Astrocyte of the spinal cord (primary cell): ENCODE data around the gene LVRN.

ENCODE experiments used
- DNase-seq: peaks from one replicate; pipeline ENCODE4 v3.0.0; 2011; ENCODE audit warnings: low read depth, low spot score
- H3K4me3 ChIP-seq: 2 replicates; pipeline ENCODE4 v1.5.1; 2011; ENCODE audit warnings: low read depth, mild to moderate bottlenecking, low read length, moderate library complexity
- CTCF ChIP-seq: IDR thresholded peaks from 2 replicates; pipeline ENCODE4 v1.5.1; 2012; ENCODE audit warnings: low read depth, mild to moderate bottlenecking, low read length, inconsistent platforms
- in situ Hi-C: cut with HindIII; loops from 2 replicates; pipeline ENCODE4 v1.10.0; 2017; ENCODE audit warnings: low sequenced_read_pairs

The LVRN gene

GRCh38 chr5:115934388-115934974 lies 27.8 kb upstream of the LVRN start:
- TF ChIP-seq CTCF = no peak
- in situ Hi-C loops = no loop called here
- H3K4me3 ChIP-seq = no peak overlapping the region
- DNase-seq = no peak

- in situ Hi-C loops = no loop called here
- no peak overlapping the region for H3K4me3 ChIP-seq
- no peak for TF ChIP-seq CTCF
- no peak for DNase-seq
Observed at GRCh38 chr5:115936031-115936430, 26.2 kb upstream of the LVRN start.

- TF ChIP-seq CTCF = no peak
- in situ Hi-C loops = no loop called here
- no peak overlapping the region for H3K4me3 ChIP-seq
- no peak for DNase-seq
Observed at GRCh38 chr5:115939059-115939458, 23.2 kb upstream of the LVRN start.

- H3K4me3 ChIP-seq = no peak overlapping the region
- TF ChIP-seq CTCF = no peak
- no peak for DNase-seq
- in situ Hi-C loops = no loop called here
Observed at GRCh38 chr5:115940080-115940810, 22.0 kb upstream of the LVRN start.

- peak; percentile 92 for DNase-seq
- no peak overlapping the region for H3K4me3 ChIP-seq
- in situ Hi-C loops = no loop called here
- TF ChIP-seq CTCF = no peak
Observed at GRCh38 chr5:115941051-115941675, 21.1 kb upstream of the LVRN start.

GRCh38 chr5:115944501-115944900 lies 17.8 kb upstream of the LVRN start:
- no peak for TF ChIP-seq CTCF
- in situ Hi-C loops = no loop called here
- H3K4me3 ChIP-seq = no peak overlapping the region
- DNase-seq = no peak
